ELF-1 (cell line): ENCODE results near the gene CA4.
A peak's percentile ranks its signal among the peaks of the same experiment; 100 is the strongest.

ENCODE experiments used
- DNase-seq: peaks from one replicate; pipeline ENCODE4 v3.0.0-alpha.2; 2016; ENCODE audit warnings: low read depth, low spot score

Gene CA4

DNA sequence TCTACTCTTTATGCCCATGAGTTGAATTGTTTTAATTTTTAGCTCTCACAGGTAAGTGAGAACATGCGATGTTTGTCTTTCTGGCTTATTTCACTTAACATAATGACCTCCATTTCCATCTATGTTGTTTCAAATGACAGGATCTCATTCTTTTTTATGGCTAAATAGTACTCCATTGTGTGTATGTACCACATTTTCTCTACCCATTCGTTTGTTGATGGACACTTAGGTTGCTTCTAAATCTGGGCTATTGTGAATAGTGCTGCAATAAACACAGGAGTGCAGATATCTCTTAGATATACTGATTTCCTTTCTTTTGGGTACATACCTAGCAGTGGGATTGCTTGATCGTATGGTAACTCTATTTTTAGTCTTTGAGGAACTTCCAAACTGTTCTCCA, 19.3 kb upstream of the CA4 start:
- no peak for DNase-seq

DNA sequence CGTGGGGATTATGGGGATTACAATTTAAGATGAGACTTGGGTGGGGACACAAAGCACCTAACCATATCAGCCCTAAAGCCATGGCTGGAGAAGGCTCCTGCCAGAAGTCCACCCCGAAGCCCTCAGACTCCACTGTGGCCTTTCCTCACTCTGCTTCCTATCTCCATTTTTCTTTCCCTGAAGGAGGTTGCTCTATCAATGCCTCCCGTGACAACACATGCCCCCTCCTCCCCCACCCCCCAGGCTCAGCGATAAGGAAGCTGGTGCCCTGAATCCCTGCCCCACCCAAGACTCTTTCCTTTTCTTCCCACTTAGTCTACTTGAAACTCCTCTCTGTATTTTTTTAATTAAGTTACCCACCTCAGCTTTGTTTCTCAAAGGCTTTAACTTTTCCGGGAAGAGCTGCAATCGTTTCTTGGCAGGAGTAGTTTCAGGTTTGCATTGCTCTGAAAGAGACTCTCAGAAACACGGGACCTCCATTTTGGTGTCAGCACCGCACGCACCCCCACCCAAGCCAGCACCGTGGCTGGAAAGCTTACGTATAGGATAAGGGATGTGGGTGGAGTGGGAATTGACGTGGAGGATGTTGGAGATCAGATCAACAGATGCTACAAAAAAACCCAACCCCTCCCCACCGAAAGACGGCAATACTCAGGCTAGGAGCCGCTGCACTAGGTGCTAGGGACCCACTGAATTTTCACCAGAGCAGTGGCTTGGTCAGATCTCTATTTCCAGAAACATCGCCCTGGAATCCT, 15.2 kb upstream of the CA4 start:
- DNase-seq: no peak

DNA sequence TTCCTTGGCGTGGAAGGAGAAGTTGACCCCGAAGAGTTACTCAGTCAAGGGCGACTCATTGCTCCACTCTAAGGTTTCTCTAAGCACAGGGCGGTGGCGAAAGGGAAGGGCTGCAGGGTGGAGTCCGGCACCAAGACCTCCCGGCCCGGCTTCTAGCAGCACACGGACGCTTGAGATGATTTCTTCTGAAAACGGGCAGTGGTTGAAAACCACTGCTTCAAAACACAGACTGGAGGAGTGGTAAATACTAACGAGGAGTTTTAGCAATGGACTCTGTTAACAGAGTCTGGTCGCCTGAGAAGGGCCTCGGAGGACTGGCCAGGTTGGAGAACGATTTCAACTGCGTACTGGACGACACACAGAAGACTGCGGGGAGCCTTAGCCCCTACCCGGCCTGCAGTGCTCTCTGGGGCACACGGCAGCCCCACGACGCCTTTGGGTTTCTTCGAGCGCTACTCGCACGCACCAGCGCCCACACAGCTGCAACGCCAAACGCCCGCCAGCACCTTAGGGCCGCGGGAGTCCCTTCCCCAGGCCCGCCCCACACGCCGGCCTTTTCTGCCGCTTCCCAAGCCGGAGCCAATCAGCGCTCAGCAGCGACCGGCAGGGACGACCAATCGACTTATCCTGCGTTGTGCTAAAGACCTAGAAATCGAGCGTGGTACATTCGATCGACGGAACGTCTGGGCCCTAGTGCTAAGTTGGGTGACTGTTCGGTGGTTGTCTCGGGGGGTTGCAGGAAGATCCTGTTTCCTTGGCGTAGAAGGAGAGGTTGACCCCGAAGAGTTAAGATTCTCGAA, 14.4 kb upstream of the CA4 start:
- DNase-seq: peak; percentile 86

DNA sequence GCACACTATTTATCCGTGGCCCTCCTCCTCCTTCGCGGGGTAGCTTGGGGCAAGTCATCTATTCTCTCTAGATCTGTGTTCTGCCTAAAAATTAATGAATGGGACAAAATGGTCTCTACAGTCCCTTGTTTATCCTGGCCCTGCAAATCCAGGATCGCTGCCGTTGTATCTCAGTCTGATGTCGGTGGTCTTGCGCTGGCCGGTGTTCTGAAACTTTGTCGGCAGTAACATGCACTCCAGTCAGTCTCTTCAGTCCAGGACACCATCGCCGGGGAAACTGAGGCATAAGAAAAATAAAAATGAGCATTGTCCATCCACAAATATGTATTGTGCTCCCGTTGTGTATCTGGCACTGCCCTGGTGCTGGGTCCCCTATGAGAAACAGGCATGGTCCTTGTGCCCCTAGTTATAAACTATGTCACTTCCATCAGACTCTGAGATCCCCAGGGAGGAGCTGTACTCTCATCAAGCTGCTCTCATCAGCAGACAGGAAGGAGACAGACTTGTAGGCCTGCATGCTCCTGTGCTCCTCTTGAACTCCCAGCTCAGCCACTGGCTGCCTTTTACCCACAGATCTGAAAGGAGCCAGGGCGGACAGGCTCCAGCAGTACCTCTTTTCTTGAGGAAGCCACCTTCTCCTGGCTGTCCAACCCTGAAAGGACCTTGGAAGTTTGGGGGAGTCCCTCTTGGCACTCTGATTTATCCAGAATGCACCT, 13.7 kb upstream of the CA4 start:
- DNase-seq: no peak

DNA sequence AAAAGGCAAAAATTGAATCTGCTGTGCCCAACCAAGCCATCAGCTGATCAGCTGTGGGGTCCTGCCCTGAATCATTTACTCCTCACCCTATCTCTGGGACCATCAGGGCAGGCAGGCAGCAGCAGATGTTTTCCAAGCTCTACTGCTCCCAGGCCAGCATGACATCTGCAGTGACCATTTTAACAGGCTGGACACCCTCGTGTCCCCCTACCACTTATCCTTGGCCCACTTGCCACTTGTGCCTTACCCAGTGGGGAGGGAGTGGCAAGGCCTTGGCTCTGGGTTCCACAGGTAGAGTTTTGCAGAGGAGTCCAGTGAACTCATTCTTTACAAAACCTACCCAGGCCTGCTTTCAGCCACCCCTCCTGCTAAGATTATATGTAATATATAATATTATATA, 12.0 kb upstream of the CA4 start:
- no peak for DNase-seq

DNA sequence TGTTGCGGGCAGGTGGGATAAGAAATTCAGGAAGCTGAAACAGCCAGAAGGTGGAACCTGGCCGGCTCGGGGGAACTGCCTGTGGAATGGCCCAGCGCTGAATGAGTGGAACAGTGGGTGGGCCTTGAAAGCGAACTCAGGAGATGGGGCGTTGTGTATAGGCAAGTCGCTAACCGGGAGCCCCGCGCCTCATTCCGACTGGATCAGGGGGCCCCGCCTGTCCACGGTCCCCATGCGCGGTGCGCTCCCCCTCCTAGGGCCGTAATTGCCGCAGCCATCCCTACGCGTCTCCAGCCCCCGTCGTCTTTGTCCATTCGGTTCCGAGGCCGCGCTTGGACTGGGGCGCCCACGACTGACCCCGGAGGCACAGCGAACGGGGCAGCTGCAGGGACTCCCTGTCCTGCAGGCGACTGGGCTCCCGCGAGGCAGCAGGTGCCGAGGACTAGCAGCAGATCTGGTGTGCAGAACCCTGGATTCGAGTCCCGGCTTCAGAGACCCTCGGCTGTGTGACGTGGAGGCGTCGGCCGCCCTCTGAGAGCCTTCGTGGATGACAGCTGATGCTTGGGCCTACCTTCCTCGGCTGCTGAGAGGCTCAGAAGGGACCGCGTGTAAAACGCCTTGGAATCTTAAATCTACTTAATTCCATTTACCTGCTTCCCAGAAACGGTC, 10.9 kb upstream of the CA4 start:
- no peak for DNase-seq

DNA sequence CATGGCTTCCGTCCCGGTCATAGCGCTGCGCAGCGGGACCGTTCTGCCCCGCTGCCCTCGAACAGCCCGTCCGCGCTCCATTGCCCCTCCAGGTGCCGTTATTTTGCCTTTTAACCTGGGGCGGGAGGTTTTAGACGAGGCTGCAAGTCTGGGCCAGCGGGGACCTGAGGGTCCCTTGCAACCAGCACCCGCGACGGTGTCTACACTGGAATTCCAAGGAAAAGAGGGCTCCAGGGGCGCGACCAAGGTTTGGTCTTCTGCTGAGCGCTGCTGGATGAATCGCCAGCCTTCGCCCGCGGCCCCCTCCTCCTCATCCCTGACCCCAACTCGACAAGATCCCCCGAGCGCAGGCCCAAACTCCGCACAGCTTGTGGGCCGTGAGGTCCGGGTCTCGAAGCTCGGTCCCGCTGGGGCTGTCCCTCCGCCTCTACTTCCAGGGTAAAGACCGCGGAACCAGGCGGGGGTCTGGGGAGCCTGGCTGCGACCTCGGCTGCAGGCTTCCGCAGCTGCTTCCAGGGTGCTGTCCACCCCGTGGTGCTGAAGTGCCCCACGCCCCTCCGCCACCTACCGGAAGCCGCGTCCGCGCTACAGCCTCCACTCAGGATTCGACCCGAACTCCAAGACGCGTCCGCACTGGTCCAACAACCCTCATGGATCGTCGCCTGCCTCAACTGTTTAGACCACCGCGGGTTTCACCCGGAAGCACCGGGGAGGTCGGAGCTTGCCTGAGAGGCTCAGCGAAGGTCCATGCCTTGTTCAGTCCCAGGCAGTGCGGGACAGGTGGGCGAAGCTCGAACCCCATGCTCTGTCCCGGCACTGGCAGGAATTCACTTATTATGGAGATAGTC, 10.1 kb upstream of the CA4 start:
- DNase-seq: peak; percentile 84

DNA sequence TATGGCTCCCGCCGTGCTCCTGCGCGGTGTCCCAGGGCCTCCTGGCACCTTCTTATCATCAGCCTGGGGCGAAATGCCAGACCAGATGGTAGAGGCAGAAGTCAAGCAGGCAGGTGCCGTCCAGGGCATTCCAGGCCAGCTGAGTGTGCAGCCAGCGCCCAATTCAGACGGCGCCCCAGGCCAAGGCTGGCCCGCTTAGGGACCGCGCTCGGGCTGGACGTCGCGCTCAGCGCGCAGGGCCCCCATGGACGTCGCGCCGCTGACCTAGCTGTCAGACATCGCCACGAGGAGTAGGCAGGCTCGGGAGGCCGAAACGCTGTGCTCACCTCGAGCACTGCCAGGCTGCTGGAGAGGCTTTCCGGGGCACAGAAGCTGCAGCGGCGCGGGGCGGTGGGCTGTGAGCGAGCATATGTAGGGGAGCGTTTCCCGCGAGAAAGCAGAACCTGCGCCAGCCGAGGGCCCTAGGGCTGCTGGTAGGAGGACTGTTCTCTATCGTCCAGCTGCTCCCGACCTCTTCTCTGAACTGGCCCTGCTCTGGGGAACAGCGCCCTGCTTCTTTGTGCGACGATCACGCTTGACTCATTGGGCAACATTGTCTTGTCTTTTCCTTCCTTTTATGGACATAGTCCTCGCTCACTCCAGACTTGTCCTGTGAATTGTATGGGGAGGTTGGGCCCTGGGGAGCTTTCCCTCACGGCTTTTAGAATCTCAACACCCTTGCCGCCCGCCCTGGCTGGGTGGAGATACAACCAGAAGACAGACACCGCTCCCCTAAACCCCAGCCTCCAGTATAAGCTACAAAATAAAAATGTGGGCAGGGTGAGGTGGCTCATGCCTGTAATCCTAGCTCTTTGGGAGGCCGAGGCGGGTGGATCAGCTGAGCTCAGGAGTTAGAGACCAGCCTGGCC, 8.4 kb upstream of the CA4 start:
- DNase-seq: peak; percentile 65

DNA sequence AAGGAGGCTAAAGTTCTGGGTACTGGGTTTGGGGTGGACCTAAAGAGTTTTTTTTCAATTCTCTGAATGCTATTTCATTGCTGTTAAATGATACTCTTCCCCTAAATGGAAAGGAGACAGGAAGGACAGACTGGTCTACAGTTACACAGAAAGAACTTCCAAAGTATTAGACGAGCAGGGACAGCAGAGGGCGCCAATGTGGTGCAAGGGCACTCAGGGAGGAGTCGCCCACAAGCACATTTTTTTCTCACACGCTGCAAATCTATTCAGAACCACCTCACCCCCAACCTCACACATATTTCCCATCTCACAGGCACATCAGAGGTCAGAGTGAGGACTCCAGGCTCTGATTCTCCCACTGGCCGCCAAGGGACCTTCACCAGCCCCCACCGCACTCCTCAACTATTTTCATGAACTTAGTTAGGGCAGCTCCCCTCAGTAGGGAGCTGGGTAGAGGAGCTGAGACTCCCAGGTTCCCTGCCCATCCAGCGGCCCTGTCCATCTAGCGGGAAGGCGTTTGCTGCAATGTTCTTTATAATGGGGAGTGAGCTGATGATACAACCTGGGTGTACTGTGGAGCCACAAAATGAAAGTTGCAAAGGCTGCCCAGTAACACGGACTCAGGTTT, 6.8 kb upstream of the CA4 start:
- DNase-seq: peak; percentile 90

DNA sequence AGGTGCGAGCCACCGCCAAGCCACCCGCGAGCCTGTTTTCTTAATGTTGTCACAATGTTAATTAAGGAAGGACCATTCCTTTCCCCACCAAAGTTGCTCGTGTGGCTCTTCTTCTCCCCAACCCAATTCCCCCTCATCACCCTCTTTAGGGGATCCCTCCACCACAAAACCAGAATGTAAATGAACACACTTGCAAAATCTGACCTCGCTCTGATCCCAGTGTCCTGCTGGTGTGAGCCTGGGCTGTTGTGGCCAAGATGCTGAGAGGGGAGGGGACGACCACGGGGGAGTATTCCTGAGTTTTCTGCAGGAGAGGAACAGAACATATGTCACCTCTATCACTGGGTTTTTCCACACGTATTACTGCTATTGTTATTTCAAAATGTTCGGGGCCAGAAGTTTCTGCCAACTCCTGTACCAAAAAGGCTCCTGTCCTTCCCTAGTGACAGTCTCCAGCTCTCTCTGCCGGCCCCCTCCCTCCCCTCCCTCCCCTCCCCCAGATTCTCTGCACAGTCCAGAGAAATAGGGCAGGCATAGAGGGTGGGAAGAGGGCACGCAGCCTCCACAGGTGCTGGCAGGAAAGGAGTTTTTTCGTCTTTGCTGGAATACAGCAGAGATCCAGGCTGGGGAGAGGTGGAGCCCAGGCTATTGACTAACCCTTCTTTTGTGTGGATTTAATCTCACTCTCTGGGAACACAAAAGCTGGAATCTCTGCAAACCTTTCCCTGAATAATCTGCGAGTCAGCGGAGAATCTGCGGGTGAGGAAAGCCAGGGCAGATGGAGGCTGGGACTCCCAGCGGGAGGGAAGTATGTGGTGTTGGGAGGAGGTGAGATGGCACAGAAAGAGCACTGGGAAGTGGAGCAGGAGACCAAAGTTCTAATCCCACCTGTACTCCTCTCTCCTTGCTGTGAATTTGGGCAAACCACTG, 4.5 kb upstream of the CA4 start:
- DNase-seq: no peak

DNA sequence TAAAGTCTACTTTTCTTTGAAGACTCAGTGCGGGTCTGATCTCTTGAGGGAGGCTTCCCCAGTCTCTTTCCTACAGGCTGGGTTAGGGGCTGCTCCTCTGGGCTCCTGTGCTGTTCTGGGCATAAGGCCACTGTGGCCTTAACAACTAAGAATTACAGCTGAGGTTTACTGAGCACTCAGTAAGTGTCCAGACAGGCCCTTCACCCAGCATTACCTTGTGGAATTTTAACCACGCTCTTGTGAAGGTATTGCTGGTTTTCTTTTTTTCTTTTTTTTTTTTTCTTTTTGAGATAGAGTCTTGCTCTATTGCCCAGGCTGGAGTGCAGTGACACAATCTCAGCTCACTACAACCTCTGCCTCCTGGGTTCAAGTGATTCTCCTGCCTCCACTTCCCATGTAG, 3.6 kb upstream of the CA4 start:
- DNase-seq: no peak

DNA sequence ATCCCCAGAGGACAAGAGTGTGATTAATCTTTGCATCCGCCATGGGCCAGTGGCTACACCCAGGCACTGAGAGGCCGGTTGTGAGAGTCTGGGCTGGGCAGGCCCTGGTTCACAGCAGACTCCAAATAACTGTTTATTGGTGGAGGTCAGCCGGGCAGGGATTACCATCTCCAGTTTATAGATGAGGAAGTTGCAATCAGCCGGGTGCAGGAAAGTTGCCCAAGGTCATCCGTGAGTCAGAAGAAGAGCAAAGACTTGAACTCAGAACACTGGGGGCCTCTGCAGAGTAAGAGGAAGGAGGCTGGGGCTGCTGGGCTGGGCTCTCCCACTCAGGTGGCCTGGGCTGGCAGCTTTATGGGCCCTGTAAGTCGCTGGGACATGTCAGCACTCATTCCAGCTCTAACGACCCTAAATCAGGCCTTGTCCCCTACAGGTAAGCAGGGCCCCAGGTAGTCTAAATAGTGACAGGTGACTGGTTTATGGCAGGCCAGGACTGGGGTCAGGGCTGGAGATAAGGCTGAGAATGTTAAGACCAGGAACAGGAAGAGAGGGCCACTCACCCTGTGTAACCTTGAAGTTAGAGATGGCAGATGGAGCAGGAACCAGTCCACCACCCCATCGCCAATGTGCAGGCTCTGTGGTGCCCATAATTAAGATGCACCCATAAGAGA, 2.1 kb upstream of the CA4 start:
- DNase-seq: peak; percentile 68

DNA sequence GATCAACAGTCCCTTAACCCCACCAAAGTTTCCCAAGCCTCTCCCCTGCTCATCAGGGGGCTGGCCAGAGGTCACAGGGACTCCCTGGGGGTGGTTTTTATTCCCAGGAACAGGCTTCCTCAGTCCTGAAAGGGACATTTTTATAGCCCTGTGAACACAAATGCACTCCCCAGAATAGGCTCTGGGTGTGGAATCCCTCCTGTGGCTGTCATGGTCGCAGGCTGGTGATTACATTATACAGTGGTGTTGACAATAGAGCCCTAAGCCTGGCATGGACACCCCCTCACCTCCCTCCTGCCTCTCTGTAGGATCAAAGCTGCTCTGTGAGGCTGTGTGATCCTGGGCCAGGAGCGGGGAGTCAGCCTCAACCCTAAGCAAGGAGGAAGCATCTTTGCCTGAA, 1.4 kb upstream of the CA4 start:
- no peak for DNase-seq

DNA sequence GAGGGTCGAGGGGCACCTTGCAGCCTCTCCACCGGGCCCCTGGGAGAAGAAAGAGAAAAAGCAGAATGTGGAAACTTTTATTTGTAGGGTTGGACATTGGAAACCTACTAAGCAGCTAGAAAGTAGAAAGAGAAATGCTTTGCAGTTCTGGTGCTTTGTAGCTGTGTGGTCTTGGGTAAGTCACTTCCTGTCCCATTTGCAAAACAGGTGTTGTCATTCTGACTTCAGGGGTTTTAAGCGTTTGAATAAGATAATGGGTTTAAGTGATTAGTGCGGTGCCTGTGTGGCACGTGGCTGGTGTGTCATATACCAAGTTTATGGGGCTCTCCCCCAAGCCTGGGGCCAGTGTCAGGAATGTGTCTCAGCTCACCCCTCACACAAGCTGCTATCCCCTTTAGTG, 1.6 kb downstream of the CA4 start:
- DNase-seq: no peak

DNA sequence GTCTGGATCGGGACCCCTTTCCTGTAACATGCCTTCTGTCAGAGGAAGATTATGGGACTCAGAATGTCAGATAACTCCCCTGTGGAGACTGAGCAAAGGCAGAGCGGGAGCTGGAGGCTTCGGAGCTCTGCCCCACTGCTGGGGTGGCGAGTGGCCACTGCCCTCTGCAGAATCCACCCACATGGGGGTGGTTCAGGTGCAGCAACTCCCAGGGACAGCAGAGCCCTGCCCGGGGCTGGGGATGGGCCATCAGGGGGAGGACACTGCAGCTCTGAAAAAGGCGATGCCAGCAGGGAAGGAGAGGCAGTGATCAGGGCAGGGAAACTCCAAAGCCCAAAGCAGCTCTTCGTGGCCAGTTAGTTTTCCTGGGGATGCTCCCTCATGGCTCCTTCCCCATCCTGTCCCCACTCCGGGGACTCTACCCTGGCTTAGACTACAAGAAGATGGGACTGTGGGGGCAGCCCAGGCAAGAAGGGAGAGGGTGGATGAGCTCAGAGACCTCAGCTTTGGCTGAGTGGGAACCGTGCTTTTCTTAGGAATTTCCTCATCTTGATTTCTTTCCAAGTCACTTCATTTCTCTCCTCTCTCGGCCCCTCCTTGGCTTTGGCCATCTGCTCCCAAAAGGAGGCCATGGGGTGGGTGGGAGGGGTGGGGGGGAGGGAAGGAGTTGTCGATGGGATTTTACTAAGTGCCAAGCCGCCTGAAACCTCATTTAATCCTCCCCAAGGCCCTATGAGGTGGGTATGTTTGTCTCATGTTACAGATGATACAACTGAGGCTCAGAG, 4.0 kb downstream of the CA4 start:
- no peak for DNase-seq

DNA sequence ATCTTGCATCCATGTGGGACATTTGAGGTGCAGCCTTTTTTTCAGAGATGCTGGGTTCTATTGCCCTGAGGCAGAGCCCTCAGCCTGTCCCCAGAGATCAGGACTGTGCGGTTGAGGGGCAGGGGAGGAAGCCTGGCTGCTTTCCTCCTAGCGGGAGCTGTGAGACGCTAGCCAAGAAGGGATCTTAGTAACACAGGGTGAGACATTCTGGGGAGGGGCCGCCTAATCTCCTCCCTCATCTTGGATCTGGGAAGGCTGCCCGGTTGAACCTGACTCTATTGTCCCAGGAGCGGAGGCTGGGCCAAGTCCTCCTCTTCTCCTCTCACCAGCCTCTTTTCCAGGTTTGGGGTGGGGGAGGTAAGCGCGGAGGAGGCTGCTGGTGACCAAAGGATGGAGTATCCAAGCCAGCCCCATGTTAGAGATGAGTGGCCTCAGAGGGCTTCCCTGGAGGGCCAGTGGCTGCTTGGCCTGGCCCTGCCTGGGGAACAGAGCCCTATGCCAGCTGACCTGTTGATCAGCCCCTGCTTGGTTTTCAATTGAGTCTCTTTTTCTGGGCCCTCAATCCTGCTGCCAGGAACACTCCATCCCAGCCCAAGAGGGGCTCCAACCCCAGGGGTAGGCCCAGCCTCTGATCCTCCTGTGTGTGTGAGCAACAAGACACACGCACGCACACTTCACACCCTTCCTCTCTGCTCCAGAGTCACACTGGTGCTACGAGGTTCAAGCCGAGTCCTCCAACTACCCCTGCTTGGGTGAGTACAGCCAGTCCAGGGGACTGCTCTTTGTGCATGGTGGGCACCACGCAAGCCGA, 5.0 kb downstream of the CA4 start:
- DNase-seq: no peak
